GM19467 (cell line): Measurements from ENCODE around the gene DHRS3.

ENCODE experiments used
- ATAC-seq: cut with Tn5 transposase; IDR thresholded peaks from one replicate; pipeline ENCODE4 v1.9.1; 2021; ENCODE audit warnings: mild to moderate bottlenecking, moderate library complexity; ENCODE audit not compliant: unreplicated experiment

The DHRS3 gene

GRCh38 chr1:12640237-12640957, 22.4 kb upstream of the DHRS3 start:
- ATAC-seq: no peak

GRCh38 chr1:12637693-12638092, 19.7 kb upstream of the DHRS3 start:
- no peak for ATAC-seq

GRCh38 chr1:12636098-12636950, 18.3 kb upstream of the DHRS3 start:
- ATAC-seq: no peak

GRCh38 chr1:12634696-12635202, 16.7 kb upstream of the DHRS3 start:
- no peak for ATAC-seq

GRCh38 chr1:12634156-12634555, 16.1 kb upstream of the DHRS3 start:
- ATAC-seq: no peak

GRCh38 chr1:12631571-12631970, 13.6 kb upstream of the DHRS3 start:
- ATAC-seq: no peak

- ATAC-seq: no peak
Observed at GRCh38 chr1:12630946-12631530, 13.0 kb upstream of the DHRS3 start.

- no peak for ATAC-seq
Observed at GRCh38 chr1:12629985-12630760, 12.2 kb upstream of the DHRS3 start.

- ATAC-seq: no peak
Observed at GRCh38 chr1:12629511-12629956, 11.5 kb upstream of the DHRS3 start.

GRCh38 chr1:12627296-12627695, 9.3 kb upstream of the DHRS3 start:
- ATAC-seq: no peak

GRCh38 chr1:12626888-12627287, 8.9 kb upstream of the DHRS3 start:
- ATAC-seq: no peak

- no peak for ATAC-seq
Observed at GRCh38 chr1:12625276-12625675, 7.3 kb upstream of the DHRS3 start.

GRCh38 chr1:12622506-12622905, 4.5 kb upstream of the DHRS3 start:
- ATAC-seq: no peak

GRCh38 chr1:12621346-12622335, 3.6 kb upstream of the DHRS3 start:
- ATAC-seq: no peak

- no peak for ATAC-seq
Observed at GRCh38 chr1:12620931-12621330, 2.9 kb upstream of the DHRS3 start.

GRCh38 chr1:12620488-12620865, 2.5 kb upstream of the DHRS3 start:
- ATAC-seq: no peak

- no peak for ATAC-seq
Observed at GRCh38 chr1:12619792-12620487, 1.9 kb upstream of the DHRS3 start.

- ATAC-seq: no peak
Observed at GRCh38 chr1:12618965-12619791, 1.2 kb upstream of the DHRS3 start.
